ENCODE results near the gene PHYHIPL.

GRCh38 chr10:59190332-59190731 is 13.9 kb downstream of the PHYHIPL start:
- TF ChIP-seq, protein P1, sequence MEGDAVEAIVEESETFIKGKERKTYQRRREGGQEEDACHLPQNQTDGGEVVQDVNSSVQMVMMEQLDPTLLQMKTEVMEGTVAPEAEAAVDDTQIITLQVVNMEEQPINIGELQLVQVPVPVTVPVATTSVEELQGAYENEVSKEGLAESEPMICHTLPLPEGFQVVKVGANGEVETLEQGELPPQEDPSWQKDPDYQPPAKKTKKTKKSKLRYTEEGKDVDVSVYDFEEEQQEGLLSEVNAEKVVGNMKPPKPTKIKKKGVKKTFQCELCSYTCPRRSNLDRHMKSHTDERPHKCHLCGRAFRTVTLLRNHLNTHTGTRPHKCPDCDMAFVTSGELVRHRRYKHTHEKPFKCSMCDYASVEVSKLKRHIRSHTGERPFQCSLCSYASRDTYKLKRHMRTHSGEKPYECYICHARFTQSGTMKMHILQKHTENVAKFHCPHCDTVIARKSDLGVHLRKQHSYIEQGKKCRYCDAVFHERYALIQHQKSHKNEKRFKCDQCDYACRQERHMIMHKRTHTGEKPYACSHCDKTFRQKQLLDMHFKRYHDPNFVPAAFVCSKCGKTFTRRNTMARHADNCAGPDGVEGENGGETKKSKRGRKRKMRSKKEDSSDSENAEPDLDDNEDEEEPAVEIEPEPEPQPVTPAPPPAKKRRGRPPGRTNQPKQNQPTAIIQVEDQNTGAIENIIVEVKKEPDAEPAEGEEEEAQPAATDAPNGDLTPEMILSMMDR (IDR thresholded peaks at IDR 0.05), result no peak
- TF ChIP-seq POLR2A (IDR thresholded peaks at IDR 0.05), result no peak
